Measurements from ENCODE around the gene LTK. TPM values are rescaled to one million over a fixed set of nuclear protein-coding genes. Genes with fewer than 3 reads are reported as not detected.

The LTK gene
- total RNA-seq (ENCODE audit: low replicate concordance), result 0.12 TPM in 1 of 2 replicates, not detected in the other

DNA sequence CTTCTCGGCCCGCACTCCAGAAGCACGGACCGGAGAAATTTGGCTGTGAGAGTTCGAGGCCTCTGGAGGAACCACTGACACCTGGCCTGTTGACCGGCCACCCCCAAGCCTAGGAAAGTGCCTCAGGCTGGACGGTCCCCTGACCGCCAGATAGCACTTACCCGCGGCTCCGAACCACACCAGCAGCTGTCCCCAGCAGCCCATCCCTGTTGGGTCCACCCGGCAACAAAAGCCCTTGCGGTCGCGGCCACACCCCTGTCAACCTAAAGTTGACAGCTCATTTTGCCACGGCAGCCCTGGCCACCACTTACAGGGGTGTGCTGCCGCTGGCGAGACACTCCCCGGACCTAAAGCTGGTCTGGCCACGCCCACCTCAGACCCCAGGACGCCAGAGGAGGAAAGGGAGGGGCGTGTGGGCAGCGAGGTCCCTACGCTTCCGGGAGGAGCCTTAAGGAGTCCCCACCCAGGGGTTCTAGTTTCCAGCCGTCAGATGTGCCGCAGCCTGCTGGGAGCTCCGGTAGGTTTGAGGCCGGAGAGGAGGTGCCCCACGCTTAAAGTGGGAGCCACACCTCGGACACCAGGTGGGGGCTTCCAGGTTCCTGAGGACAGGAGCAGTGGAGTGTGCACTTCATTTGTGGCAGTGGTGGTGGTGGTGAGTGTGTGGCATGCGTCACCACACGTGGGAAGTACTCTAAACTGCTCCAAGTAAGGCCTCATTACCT is at the start of gene LTK:
LTK (minus strand) TSS at position 322 of the 722 bp plus-strand sequence; CDS start at position 204, 118 bp downstream.
- Histone ChIP-seq H3K36me3 (no peaks in the 10 kb centered on the region), H3K4me3 (peak within 1 kb of the TSS; percentile 42), H3K27me3 (peaks cover 64% of the 10 kb centered on the region), H3K4me1 (peaks cover 23% of the 10 kb centered on the region), H3K27ac (no peak within 1 kb of the TSS), H3K9ac (no peak within 1 kb of the TSS), H3F3A (ENCODE audit: low read depth) (peaks cover 24% of the 10 kb centered on the region), H4K20me1 (ENCODE audit: low read depth) (peaks cover 34% of the 10 kb centered on the region), H3K79me2 (ENCODE audit: low read depth) (no peaks in the 10 kb centered on the region), H3K9me3 (ENCODE audit: low read depth) (no peaks in the 10 kb centered on the region), H2AFZ (replicated peaks) (peak within 1 kb of the TSS; percentile 12), H3K4me2 (peak within 1 kb of the TSS; percentile 83)
- peaks cover 54% of the 10 kb centered on the region for H3K27me3 Mint-ChIP-seq (ENCODE audit: insufficient read depth, low read depth)
- H3K36me3 Mint-ChIP-seq, result peaks cover 14% of the 10 kb centered on the region
- no peak within 1 kb of the TSS for H3K27ac Mint-ChIP-seq
- H3K9me3 Mint-ChIP-seq, result no peaks in the 10 kb centered on the region
- DNase-seq (ENCODE audit: low spot score), result peak; percentile 77
- H3K4me1 Mint-ChIP-seq, result peaks cover 14% of the 10 kb centered on the region
- TF ChIP-seq EZH2 (IDR thresholded peaks at IDR 0.05), result peak; percentile 41
- TF ChIP-seq EZH2phosphoT487 (IDR thresholded peaks at IDR 0.05), result no peak
- TF ChIP-seq, protein P1, sequence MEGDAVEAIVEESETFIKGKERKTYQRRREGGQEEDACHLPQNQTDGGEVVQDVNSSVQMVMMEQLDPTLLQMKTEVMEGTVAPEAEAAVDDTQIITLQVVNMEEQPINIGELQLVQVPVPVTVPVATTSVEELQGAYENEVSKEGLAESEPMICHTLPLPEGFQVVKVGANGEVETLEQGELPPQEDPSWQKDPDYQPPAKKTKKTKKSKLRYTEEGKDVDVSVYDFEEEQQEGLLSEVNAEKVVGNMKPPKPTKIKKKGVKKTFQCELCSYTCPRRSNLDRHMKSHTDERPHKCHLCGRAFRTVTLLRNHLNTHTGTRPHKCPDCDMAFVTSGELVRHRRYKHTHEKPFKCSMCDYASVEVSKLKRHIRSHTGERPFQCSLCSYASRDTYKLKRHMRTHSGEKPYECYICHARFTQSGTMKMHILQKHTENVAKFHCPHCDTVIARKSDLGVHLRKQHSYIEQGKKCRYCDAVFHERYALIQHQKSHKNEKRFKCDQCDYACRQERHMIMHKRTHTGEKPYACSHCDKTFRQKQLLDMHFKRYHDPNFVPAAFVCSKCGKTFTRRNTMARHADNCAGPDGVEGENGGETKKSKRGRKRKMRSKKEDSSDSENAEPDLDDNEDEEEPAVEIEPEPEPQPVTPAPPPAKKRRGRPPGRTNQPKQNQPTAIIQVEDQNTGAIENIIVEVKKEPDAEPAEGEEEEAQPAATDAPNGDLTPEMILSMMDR (IDR thresholded peaks at IDR 0.05), result no peak
- H3K4me3 Mint-ChIP-seq, result peak within 1 kb of the TSS; percentile 77

DNA sequence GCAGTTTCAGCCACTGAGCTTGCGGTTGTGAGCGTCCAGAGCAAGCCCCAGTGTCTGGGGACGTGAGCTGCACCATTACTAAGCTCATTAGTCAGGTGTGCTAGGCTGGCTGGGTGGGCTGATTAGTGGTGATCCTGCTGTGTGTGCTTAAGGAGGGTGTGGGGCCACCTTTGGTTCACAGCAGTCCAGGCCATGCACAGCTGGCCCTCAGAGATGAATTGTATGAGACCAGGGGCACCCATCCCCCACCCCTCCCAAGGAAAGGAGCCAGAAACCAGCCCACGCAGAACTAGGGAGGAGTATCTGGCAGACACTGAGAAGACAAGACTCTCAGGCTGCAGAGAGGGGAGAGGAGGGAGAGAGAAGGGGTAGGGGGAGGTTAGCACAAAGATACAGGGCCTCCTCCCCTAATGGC is 49.2 kb upstream of the LTK start:
- peaks cover 79% of the 10 kb centered on the region for H3K4me1 ChIP-seq
- no peaks in the 10 kb centered on the region for H3K27me3 ChIP-seq
- H3K27me3 Mint-ChIP-seq (ENCODE audit: insufficient read depth, low read depth), result peaks cover 12% of the 10 kb centered on the region
- peak; percentile 48 for DNase-seq (ENCODE audit: low spot score)
- peaks cover 52% of the 10 kb centered on the region for H3K79me2 ChIP-seq (ENCODE audit: low read depth)
- TF ChIP-seq, protein P1 (IDR thresholded peaks at IDR 0.05), result no peak
- TF ChIP-seq EZH2phosphoT487 (IDR thresholded peaks at IDR 0.05) (no peak), EZH2 (IDR thresholded peaks at IDR 0.05) (no peak)
- H4K20me1 ChIP-seq (ENCODE audit: low read depth), result peaks cover 6% of the 10 kb centered on the region
- no peak overlapping the region for H3K27ac Mint-ChIP-seq
- peak overlapping the region; percentile 89 for H3K27ac ChIP-seq
- peak overlapping the region; percentile 99 for H3K4me2 ChIP-seq
- H3K9me3 ChIP-seq (ENCODE audit: low read depth), result no peaks in the 10 kb centered on the region
- no peak overlapping the region for H2AFZ ChIP-seq (replicated peaks)
- H3K9ac ChIP-seq, result no peak overlapping the region
- H3K4me1 Mint-ChIP-seq, result peaks cover 78% of the 10 kb centered on the region
- H3K9me3 Mint-ChIP-seq, result no peaks in the 10 kb centered on the region
- H3K36me3 ChIP-seq, result peaks cover 6% of the 10 kb centered on the region
- peaks cover 71% of the 10 kb centered on the region for H3F3A ChIP-seq (ENCODE audit: low read depth)
- peaks cover 2% of the 10 kb centered on the region for H3K36me3 Mint-ChIP-seq
- H3K4me3 Mint-ChIP-seq, result peak overlapping the region; percentile 18
- H3K4me3 ChIP-seq, result peak overlapping the region; percentile 11

DNA sequence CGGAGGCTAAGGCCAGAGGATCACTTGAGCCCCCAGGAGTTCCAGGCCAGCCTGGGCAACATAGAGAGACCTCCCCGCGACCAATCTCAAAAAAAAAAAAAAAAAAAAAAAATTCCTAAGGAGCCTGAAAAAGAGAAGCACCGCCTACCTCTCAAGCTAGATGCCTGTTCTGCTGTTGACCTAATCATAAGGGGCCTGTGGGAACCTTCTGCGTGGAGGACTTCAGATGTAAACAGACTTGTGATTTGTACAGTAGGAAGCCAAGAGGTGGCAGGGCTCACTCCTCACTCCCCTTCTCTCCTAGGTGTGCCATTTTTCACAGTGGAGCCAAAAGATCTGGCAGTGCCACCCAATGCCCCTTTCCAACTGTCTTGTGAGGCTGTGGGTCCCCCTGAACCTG is 48.6 kb upstream of the LTK start:
- H3K4me3 Mint-ChIP-seq, result peak overlapping the region; percentile 33
- Histone ChIP-seq H4K20me1 (ENCODE audit: low read depth) (peaks cover 6% of the 10 kb centered on the region), H3K4me2 (peak overlapping the region; percentile 99), H3K36me3 (peaks cover 6% of the 10 kb centered on the region), H3K4me1 (peaks cover 74% of the 10 kb centered on the region), H2AFZ (replicated peaks) (no peak overlapping the region), H3K27ac (peak overlapping the region; percentile 89), H3K79me2 (ENCODE audit: low read depth) (peaks cover 50% of the 10 kb centered on the region), H3F3A (ENCODE audit: low read depth) (peaks cover 71% of the 10 kb centered on the region), H3K9ac (no peak overlapping the region), H3K9me3 (ENCODE audit: low read depth) (no peaks in the 10 kb centered on the region), H3K4me3 (peak overlapping the region; percentile 31), H3K27me3 (no peaks in the 10 kb centered on the region)
- H3K27ac Mint-ChIP-seq, result peak overlapping the region; percentile 74
- H3K9me3 Mint-ChIP-seq, result no peaks in the 10 kb centered on the region
- DNase-seq (ENCODE audit: low spot score), result peak; percentile 22
- H3K36me3 Mint-ChIP-seq, result peaks cover 2% of the 10 kb centered on the region
- no peak for TF ChIP-seq EZH2 (IDR thresholded peaks at IDR 0.05)
- TF ChIP-seq EZH2phosphoT487 (IDR thresholded peaks at IDR 0.05), result no peak
- TF ChIP-seq, protein P1 (IDR thresholded peaks at IDR 0.05), result no peak
- H3K27me3 Mint-ChIP-seq (ENCODE audit: insufficient read depth, low read depth), result peaks cover 10% of the 10 kb centered on the region
- H3K4me1 Mint-ChIP-seq, result peaks cover 75% of the 10 kb centered on the region
